ENCODE results near the gene MYH15.
"Not testable (repeated sequence)": the region's sequence is repeated elsewhere in the genome, so short reads cannot be mapped to it uniquely, and the experiment has no call there.

DNA sequence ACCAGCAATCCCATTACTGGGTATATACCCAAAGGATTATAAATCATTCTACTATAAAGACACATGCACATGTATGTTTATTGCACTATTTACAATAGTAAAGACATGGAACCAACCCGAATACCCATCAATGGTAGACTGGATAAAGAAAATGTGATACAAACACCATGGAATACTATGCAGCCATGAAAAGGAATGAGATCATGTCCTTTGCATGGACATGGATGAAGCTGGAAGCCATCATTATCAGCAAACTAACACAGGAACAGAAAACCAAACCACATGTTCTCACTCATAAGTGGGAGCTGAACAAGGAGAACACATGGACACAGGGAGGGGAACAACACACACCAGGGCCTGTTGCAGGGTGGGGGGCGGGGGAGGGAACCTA, 131.4 kb downstream of the MYH15 start:
- TF ChIP-seq, protein P1, sequence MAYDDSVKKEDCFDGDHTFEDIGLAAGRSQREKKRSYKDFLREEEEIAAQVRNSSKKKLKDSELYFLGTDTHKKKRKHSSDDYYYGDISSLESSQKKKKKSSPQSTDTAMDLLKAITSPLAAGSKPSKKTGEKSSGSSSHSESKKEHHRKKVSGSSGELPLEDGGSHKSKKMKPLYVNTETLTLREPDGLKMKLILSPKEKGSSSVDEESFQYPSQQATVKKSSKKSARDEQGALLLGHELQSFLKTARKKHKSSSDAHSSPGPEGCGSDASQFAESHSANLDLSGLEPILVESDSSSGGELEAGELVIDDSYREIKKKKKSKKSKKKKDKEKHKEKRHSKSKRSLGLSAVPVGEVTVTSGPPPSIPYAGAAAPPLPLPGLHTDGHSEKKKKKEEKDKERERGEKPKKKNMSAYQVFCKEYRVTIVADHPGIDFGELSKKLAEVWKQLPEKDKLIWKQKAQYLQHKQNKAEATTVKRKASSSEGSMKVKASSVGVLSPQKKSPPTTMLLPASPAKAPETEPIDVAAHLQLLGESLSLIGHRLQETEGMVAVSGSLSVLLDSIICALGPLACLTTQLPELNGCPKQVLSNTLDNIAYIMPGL (CRISPR knock-in tag; IDR thresholded peaks at IDR 0.05) = not testable (repeated sequence)
- TF ChIP-seq, protein P2, sequence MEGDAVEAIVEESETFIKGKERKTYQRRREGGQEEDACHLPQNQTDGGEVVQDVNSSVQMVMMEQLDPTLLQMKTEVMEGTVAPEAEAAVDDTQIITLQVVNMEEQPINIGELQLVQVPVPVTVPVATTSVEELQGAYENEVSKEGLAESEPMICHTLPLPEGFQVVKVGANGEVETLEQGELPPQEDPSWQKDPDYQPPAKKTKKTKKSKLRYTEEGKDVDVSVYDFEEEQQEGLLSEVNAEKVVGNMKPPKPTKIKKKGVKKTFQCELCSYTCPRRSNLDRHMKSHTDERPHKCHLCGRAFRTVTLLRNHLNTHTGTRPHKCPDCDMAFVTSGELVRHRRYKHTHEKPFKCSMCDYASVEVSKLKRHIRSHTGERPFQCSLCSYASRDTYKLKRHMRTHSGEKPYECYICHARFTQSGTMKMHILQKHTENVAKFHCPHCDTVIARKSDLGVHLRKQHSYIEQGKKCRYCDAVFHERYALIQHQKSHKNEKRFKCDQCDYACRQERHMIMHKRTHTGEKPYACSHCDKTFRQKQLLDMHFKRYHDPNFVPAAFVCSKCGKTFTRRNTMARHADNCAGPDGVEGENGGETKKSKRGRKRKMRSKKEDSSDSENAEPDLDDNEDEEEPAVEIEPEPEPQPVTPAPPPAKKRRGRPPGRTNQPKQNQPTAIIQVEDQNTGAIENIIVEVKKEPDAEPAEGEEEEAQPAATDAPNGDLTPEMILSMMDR (IDR thresholded peaks at IDR 0.05) = not testable (repeated sequence)
- TF ChIP-seq TEAD1, MAX (CRISPR knock-in tag; IDR thresholded peaks at IDR 0.05): not testable (repeated sequence)
